ENCODE data around the gene KAZN. TPM values are rescaled to one million over a fixed set of nuclear protein-coding genes. Genes with fewer than 3 reads are reported as not detected.

Gene KAZN
- polyA plus RNA-seq, 1 of the 3 experiments (the other 2 are of a cell fraction) = 6.8 TPM

DNA sequence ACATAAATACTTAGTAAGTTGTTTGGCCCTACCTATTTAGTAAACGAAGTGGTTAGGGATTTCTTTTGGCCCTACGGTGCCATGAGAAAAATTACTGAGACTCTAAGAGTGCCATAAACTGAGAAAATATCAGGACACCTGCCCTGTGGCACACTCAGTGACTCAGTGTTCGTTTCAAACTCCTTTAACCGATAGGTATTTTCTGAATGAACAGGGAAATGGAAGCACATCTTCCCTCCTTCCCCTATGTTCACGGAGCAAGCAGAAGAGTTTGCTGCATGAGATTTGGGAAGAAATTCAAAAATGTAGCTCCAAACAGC, 134.2 kb downstream of the KAZN start:
- Histone ChIP-seq H3K36me3 (replicated peaks in 1 of 2; ENCODE audit: control insufficient read depth in 1 of 2, insufficient read depth in 2 of 2, low read length in 1 of 2) (no peaks in the 10 kb centered on the region), H3K4me2 (no peak overlapping the region), H3K79me2 (ENCODE audit: insufficient read depth) (no peaks in the 10 kb centered on the region), H3K9me2 (no peaks in the 10 kb centered on the region), H3K4me3 (ENCODE audit: low read depth in 2 of 2, low read length in 1 of 2) (no peak overlapping the region), H3F3A (replicated peaks; ENCODE audit: insufficient read depth) (no peaks in the 10 kb centered on the region), H2AFZ (ENCODE audit: low read depth) (no peak overlapping the region), H3K9me3 (no peaks in the 10 kb centered on the region), H4K20me1 (ENCODE audit: insufficient read depth) (no peaks in the 10 kb centered on the region), H3K4me1 (ENCODE audit: control insufficient read depth in 1 of 2, insufficient read depth in 2 of 2, low read depth in 1 of 2, low read length in 1 of 2) (peaks cover 0 to 5% of the 10 kb centered on the region in 2 experiments; a peak in 1 of 4 replicates), H3K27ac (ENCODE audit: low read depth in 2 of 2, low read length in 1 of 2) (no peak overlapping the region), H3K9ac (no peak overlapping the region), H3K27me3 (ENCODE audit: insufficient read depth) (no peaks in the 10 kb centered on the region)
- DNase-seq = no peak
- 41% methylated on average over 5 of the region's 5 CpGs for WGBS (ENCODE audit: low lambda C conversion rate)
- CTCF ChIA-PET = interaction anchor here (0.6 to 3.1 kb wide), 23 partner anchors 9 to 631 kb away, joined by 3 to 15 read pairs (median 4); no protein-coding TSS in a partner anchor
- TF ChIP-seq, protein P1, sequence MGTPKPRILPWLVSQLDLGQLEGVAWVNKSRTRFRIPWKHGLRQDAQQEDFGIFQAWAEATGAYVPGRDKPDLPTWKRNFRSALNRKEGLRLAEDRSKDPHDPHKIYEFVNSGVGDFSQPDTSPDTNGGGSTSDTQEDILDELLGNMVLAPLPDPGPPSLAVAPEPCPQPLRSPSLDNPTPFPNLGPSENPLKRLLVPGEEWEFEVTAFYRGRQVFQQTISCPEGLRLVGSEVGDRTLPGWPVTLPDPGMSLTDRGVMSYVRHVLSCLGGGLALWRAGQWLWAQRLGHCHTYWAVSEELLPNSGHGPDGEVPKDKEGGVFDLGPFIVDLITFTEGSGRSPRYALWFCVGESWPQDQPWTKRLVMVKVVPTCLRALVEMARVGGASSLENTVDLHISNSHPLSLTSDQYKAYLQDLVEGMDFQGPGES (IDR thresholded peaks at IDR 0.05; ENCODE audit: low read depth, low read length) = no peak
- TF ChIP-seq, protein P2, sequence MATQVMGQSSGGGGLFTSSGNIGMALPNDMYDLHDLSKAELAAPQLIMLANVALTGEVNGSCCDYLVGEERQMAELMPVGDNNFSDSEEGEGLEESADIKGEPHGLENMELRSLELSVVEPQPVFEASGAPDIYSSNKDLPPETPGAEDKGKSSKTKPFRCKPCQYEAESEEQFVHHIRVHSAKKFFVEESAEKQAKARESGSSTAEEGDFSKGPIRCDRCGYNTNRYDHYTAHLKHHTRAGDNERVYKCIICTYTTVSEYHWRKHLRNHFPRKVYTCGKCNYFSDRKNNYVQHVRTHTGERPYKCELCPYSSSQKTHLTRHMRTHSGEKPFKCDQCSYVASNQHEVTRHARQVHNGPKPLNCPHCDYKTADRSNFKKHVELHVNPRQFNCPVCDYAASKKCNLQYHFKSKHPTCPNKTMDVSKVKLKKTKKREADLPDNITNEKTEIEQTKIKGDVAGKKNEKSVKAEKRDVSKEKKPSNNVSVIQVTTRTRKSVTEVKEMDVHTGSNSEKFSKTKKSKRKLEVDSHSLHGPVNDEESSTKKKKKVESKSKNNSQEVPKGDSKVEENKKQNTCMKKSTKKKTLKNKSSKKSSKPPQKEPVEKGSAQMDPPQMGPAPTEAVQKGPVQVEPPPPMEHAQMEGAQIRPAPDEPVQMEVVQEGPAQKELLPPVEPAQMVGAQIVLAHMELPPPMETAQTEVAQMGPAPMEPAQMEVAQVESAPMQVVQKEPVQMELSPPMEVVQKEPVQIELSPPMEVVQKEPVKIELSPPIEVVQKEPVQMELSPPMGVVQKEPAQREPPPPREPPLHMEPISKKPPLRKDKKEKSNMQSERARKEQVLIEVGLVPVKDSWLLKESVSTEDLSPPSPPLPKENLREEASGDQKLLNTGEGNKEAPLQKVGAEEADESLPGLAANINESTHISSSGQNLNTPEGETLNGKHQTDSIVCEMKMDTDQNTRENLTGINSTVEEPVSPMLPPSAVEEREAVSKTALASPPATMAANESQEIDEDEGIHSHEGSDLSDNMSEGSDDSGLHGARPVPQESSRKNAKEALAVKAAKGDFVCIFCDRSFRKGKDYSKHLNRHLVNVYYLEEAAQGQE (IDR thresholded peaks at IDR 0.05; ENCODE audit: low read depth, low read length) = no peak
- TF ChIP-seq NFIC (IDR thresholded peaks at IDR 0.05; ENCODE audit: borderline replicate concordance) (no peak), EP300 (IDR thresholded peaks at IDR 0.05; ENCODE audit: borderline replicate concordance in 1 of 2, low read depth in 1 of 2, low read length in 1 of 2) (no peak), YY1 (IDR thresholded peaks at IDR 0.05; ENCODE audit: low read depth) (no peak), GATA2 (CRISPR knock-in tag; IDR thresholded peaks at IDR 0.05) (no peak), TAF1 (IDR thresholded peaks at IDR 0.05; ENCODE audit: borderline replicate concordance, low read depth, low read length) (no peak), RCOR1 (IDR thresholded peaks at IDR 0.05; ENCODE audit: low read length) (no peak), GABPA (IDR thresholded peaks at IDR 0.05; ENCODE audit: low read depth) (no peak)
- TF ChIP-seq, protein P3, sequence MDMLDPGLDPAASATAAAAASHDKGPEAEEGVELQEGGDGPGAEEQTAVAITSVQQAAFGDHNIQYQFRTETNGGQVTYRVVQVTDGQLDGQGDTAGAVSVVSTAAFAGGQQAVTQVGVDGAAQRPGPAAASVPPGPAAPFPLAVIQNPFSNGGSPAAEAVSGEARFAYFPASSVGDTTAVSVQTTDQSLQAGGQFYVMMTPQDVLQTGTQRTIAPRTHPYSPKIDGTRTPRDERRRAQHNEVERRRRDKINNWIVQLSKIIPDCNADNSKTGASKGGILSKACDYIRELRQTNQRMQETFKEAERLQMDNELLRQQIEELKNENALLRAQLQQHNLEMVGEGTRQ (IDR thresholded peaks at IDR 0.05; ENCODE audit: borderline replicate concordance, low read depth, low read length) = no peak
- TF ChIP-seq, protein P4, sequence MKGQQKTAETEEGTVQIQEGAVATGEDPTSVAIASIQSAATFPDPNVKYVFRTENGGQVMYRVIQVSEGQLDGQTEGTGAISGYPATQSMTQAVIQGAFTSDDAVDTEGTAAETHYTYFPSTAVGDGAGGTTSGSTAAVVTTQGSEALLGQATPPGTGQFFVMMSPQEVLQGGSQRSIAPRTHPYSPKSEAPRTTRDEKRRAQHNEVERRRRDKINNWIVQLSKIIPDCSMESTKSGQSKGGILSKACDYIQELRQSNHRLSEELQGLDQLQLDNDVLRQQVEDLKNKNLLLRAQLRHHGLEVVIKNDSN (IDR thresholded peaks at IDR 0.05; ENCODE audit: borderline replicate concordance, low read depth) = no peak
- POLR2A ChIA-PET = no interaction called here
